H9 (cell line): ENCODE results near the gene CHN2. TPM values are rescaled to one million over a fixed set of nuclear protein-coding genes. Genes with fewer than 3 reads are reported as not detected.

Experiments
- DNase-seq: peaks from one replicate; pipeline ENCODE4 v3.0.0-alpha.2; 2017
- H2AFZ ChIP-seq: one replicate; pipeline ENCODE4 v1.6.1; 2013; ENCODE audit warnings: mild to moderate bottlenecking, low read length, control low read depth, moderate library complexity
- H2AK5ac ChIP-seq: 2 replicates; pipeline ENCODE4 v1.6.1; 2013; ENCODE audit warnings: low read length, control low read depth, mixed read lengths; ENCODE audit not compliant: insufficient read length
- H2BK120ac ChIP-seq: one replicate; pipeline ENCODE4 v1.6.1; 2013; ENCODE audit warnings: low read depth, mild to moderate bottlenecking, low read length, control low read depth, inconsistent platforms; ENCODE audit not compliant: poor library complexity, severe bottlenecking
- H2BK12ac ChIP-seq: 2 replicates; pipeline ENCODE4 v1.6.1; 2013; ENCODE audit warnings: low read length, control low read depth, mixed read lengths, low read depth; ENCODE audit not compliant: insufficient read length
- H2BK15ac ChIP-seq: 2 replicates; pipeline ENCODE4 v1.6.1; 2013; ENCODE audit warnings: low read depth, low read length, control low read depth
- H2BK20ac ChIP-seq: one replicate; pipeline ENCODE4 v1.6.1; 2013; ENCODE audit warnings: low read depth, mild to moderate bottlenecking, low read length, control low read depth, inconsistent platforms; ENCODE audit not compliant: poor library complexity, severe bottlenecking
- H2BK5ac ChIP-seq: 2 replicates; pipeline ENCODE4 v1.6.1; 2013; ENCODE audit warnings: low read length, control low read depth, mixed read lengths; ENCODE audit not compliant: insufficient read length
- H3K14ac ChIP-seq: 2 replicates; pipeline ENCODE4 v1.6.1; 2013; ENCODE audit warnings: low read length, control low read depth; ENCODE audit not compliant: insufficient read depth
- H3K18ac ChIP-seq: 2 replicates; pipeline ENCODE4 v1.6.1; 2013; ENCODE audit warnings: low read depth, mild to moderate bottlenecking, mixed read lengths, low read length, control low read depth; ENCODE audit not compliant: insufficient read length
- H3K23ac ChIP-seq: 2 replicates; pipeline ENCODE4 v1.6.1; 2013; ENCODE audit warnings: low read length, control low read depth, mixed read lengths, low read depth; ENCODE audit not compliant: insufficient read length
- H3K23me2 ChIP-seq: 2 replicates; pipeline ENCODE4 v1.6.1; 2013; ENCODE audit warnings: low read depth, mild to moderate bottlenecking, mixed read lengths, low read length, control low read depth; ENCODE audit not compliant: insufficient read length, poor library complexity, severe bottlenecking
- H3K27ac ChIP-seq: 2 replicates; pipeline ENCODE4 v1.5.1; 2013; ENCODE audit warnings: low read length, control low read depth, mixed read lengths, low read depth; ENCODE audit not compliant: insufficient read length
- H3K27me3 ChIP-seq: 2 replicates; pipeline ENCODE4 v1.6.1; 2013; ENCODE audit warnings: low read length, control low read depth, inconsistent platforms; ENCODE audit not compliant: insufficient read depth
- H3K4ac ChIP-seq: 2 replicates; pipeline ENCODE4 v1.6.1; 2013; ENCODE audit warnings: low read depth, mild to moderate bottlenecking, control low read depth, inconsistent platforms, low read length, moderate library complexity
- H3K4me1 ChIP-seq: 2 replicates; pipeline ENCODE4 v1.6.1; 2013; ENCODE audit warnings: low read length, control low read depth, inconsistent platforms; ENCODE audit not compliant: insufficient read depth
- H3K4me2 ChIP-seq: 2 replicates; pipeline ENCODE4 v1.6.1; 2013; ENCODE audit warnings: low read length, control low read depth, mixed read lengths; ENCODE audit not compliant: insufficient read length, insufficient read depth
- H3K56ac ChIP-seq: 2 replicates; pipeline ENCODE4 v1.6.1; 2013; ENCODE audit warnings: low read depth, mild to moderate bottlenecking, mixed read lengths, low read length, control low read depth; ENCODE audit not compliant: insufficient read length
- H3K79me1 ChIP-seq: 2 replicates; pipeline ENCODE4 v1.6.1; 2013; ENCODE audit warnings: low read depth, mild to moderate bottlenecking, moderate library complexity, low read length, control low read depth, inconsistent platforms; ENCODE audit not compliant: insufficient read depth, poor library complexity, severe bottlenecking
- H3K79me2 ChIP-seq: 2 replicates; pipeline ENCODE4 v1.6.1; 2013; ENCODE audit warnings: low read length, control low read depth, inconsistent platforms; ENCODE audit not compliant: insufficient read depth
- H3K9ac ChIP-seq: 2 replicates; pipeline ENCODE4 v1.6.1; 2013; ENCODE audit warnings: low read length, control low read depth, mixed read lengths; ENCODE audit not compliant: insufficient read length; ENCODE audit errors: extremely low read depth
- H3K9me3 ChIP-seq: one replicate; pipeline ENCODE4 v1.6.1; 2013; ENCODE audit warnings: low read depth, low read length, inconsistent platforms; ENCODE audit not compliant: control insufficient read depth
- H3T11ph ChIP-seq: one replicate; pipeline ENCODE4 v1.6.1; 2013; ENCODE audit warnings: mild to moderate bottlenecking, low read length, control low read depth, inconsistent platforms
- H4K20me1 ChIP-seq: one replicate; pipeline ENCODE4 v1.6.1; 2013; ENCODE audit not compliant: control insufficient read depth, insufficient read length, insufficient read depth
- H4K5ac ChIP-seq: 2 replicates; pipeline ENCODE4 v1.6.1; 2013; ENCODE audit warnings: low read depth, mild to moderate bottlenecking, mixed read lengths, low read length, control low read depth; ENCODE audit not compliant: insufficient read length
- H4K8ac ChIP-seq: replicated peaks from 2 replicates; pipeline ENCODE4 v1.6.1; 2013; ENCODE audit warnings: low read length, control low read depth, mixed read lengths, low read depth; ENCODE audit not compliant: insufficient read length
- H4K91ac ChIP-seq: 2 replicates; pipeline ENCODE4 v1.6.1; 2013; ENCODE audit warnings: low read depth, mild to moderate bottlenecking, moderate library complexity, mixed read lengths, low read length, control low read depth; ENCODE audit not compliant: insufficient read length
- H3K27ac Mint-ChIP-seq, 3 experiments: 2 replicates in 2 of 3; 3 replicates in 1 of 3; pipeline ENCODE4 v1.8.0; 2020 to 2021; ENCODE audit warnings: mixed read lengths in 3 of 3, mild to moderate bottlenecking in 1 of 3, moderate library complexity in 1 of 3
- H3K27me3 Mint-ChIP-seq: 2 replicates; pipeline ENCODE4 v1.8.0; 2021; ENCODE audit warnings: low read depth, mild to moderate bottlenecking, moderate library complexity, mixed read lengths
- H3K36me3 Mint-ChIP-seq, 3 experiments: 2 replicates in 2 of 3; 3 replicates in 1 of 3; pipeline ENCODE4 v1.8.0; 2020 to 2021; ENCODE audit warnings: low read depth in 3 of 3, mixed read lengths in 3 of 3; ENCODE audit not compliant: insufficient read depth in 1 of 3
- H3K4me1 Mint-ChIP-seq, 2 experiments: 2 replicates each; pipeline ENCODE4 v1.8.0; 2020; ENCODE audit warnings: mixed read lengths in 2 of 2
- H3K4me3 Mint-ChIP-seq, 2 experiments: 2 replicates in 1 of 2; 3 replicates in 1 of 2; pipeline ENCODE4 v1.8.0; 2020 to 2021; ENCODE audit warnings: mild to moderate bottlenecking in 2 of 2, mixed read lengths in 2 of 2, moderate library complexity in 1 of 2
- H3K9me3 Mint-ChIP-seq, 2 experiments: 2 replicates in 1 of 2; 3 replicates in 1 of 2; pipeline ENCODE4 v1.8.0; 2020; ENCODE audit warnings: mild to moderate bottlenecking in 2 of 2, mixed read lengths in 2 of 2, moderate library complexity in 1 of 2
- total RNA-seq: library from RNA; stranded (reverse); gene quantifications from 2 replicates; pipeline ENCODE4 v1.2.1, GENCODE V29; 2021
- TF ChIP-seq, protein P1 (sequence below): fragments of 200-600 bp; sonication (generic); conservative IDR thresholded peaks from 3 replicates; pipeline ENCODE4 v1.8.0; 2021; ENCODE audit warnings: antibody characterized with exemption, mild to moderate bottlenecking

Gene CHN2
- total RNA-seq, 1 experiment from 2014 or later, result 3.3 TPM

DNA sequence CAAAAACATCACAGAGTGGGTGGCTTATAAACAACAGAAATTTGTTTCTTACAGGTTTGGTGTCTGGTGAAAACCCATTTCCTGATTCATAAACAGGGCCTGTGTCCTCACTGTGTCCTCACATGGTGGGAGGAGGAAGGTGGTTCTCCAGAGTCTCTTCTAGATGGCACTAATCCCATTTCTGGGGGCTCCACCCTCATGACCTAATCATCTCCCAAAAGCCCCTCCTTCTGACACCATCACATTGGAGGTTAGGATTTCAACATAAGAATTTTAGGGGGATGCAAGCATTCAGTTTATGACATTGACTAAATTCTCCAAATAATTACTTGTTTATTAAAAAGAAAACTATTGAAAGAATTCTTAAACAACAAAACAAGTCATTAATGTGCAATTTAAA is 116.0 kb downstream of the CHN2 start:
- no peak overlapping the region for H2BK120ac ChIP-seq
- H3K23ac ChIP-seq, result no peak overlapping the region
- H3K27ac ChIP-seq, result no peak overlapping the region
- Mint-ChIP-seq H3K9me3 (peaks cover 4 to 8% of the 10 kb centered on the region in 2 experiments; a peak in 3 of 5 replicates), H3K36me3 (peaks cover 0 to 2% (median 0%) of the 10 kb centered on the region in 3 experiments; a peak in 2 of 7 replicates), H3K27me3 (peaks cover 1% of the 10 kb centered on the region), H3K4me1 (peaks cover 38 to 40% of the 10 kb centered on the region in 2 experiments), H3K27ac (no peak overlapping the region), H3K4me3 (no peak overlapping the region)
- no peak overlapping the region for H2AK5ac ChIP-seq
- no peak overlapping the region for H4K5ac ChIP-seq
- H4K20me1 ChIP-seq, result no peaks in the 10 kb centered on the region
- no peak overlapping the region for H3T11ph ChIP-seq
- H3K4ac ChIP-seq, result no peak overlapping the region
- no peak overlapping the region for H3K56ac ChIP-seq
- H3K23me2 ChIP-seq, result no peaks in the 10 kb centered on the region
- H2BK20ac ChIP-seq, result no peak overlapping the region
- no peak overlapping the region for H3K9ac ChIP-seq
- no peaks in the 10 kb centered on the region for H3K9me3 ChIP-seq
- H3K14ac ChIP-seq, result no peak overlapping the region
- H2AFZ ChIP-seq, result no peak overlapping the region
- H4K8ac ChIP-seq, result no peak overlapping the region
- no peaks in the 10 kb centered on the region for H3K27me3 ChIP-seq
- H2BK12ac ChIP-seq, result no peak overlapping the region
- H3K4me1 ChIP-seq, result peaks cover 7% of the 10 kb centered on the region
- DNase-seq, result no peak
- TF ChIP-seq, protein P1, sequence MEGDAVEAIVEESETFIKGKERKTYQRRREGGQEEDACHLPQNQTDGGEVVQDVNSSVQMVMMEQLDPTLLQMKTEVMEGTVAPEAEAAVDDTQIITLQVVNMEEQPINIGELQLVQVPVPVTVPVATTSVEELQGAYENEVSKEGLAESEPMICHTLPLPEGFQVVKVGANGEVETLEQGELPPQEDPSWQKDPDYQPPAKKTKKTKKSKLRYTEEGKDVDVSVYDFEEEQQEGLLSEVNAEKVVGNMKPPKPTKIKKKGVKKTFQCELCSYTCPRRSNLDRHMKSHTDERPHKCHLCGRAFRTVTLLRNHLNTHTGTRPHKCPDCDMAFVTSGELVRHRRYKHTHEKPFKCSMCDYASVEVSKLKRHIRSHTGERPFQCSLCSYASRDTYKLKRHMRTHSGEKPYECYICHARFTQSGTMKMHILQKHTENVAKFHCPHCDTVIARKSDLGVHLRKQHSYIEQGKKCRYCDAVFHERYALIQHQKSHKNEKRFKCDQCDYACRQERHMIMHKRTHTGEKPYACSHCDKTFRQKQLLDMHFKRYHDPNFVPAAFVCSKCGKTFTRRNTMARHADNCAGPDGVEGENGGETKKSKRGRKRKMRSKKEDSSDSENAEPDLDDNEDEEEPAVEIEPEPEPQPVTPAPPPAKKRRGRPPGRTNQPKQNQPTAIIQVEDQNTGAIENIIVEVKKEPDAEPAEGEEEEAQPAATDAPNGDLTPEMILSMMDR, result no peak
- H3K79me1 ChIP-seq, result no peaks in the 10 kb centered on the region
- no peaks in the 10 kb centered on the region for H3K79me2 ChIP-seq
- no peak overlapping the region for H2BK15ac ChIP-seq
- no peak overlapping the region for H4K91ac ChIP-seq
- H2BK5ac ChIP-seq, result no peak overlapping the region
- H3K4me2 ChIP-seq, result no peak overlapping the region
- H3K18ac ChIP-seq, result no peak overlapping the region
